ENCODE results near the gene FTO. TPM values are rescaled to one million over a fixed set of nuclear protein-coding genes. Genes with fewer than 3 reads are reported as not detected.

FTO gene
- total RNA-seq, 1 experiment from 2014 or later, result 78.3 TPM

GRCh38 chr16:53686710-53687109, 17.2 kb upstream of the FTO start:
- TF ChIP-seq CTCF (IDR thresholded peaks at IDR 0.05; ENCODE audit: insufficient read depth in 1 of 2, low read depth in 1 of 2, low read length in 1 of 2, severe bottlenecking in 1 of 2, unreplicated experiment in 1 of 2), result no peak
- no peaks in the 10 kb centered on the region for H3K4me1 ChIP-seq
- ChIA-PET CTCF (no interaction called here), POLR2A (no interaction called here)
- no peaks in the 10 kb centered on the region for H3K36me3 ChIP-seq (ENCODE audit: control insufficient read depth, insufficient read depth, low read length)
- H3K4me3 ChIP-seq (ENCODE audit: low read depth, low read length), result no peak overlapping the region
- no peak for DNase-seq
- H3K4me1 Mint-ChIP-seq (ENCODE audit: low read depth, unreplicated experiment), result no peaks in the 10 kb centered on the region
- no TSS peak for BruUV-seq (replicated peaks)
- H3K36me3 Mint-ChIP-seq (ENCODE audit: insufficient read depth, unreplicated experiment), result no peaks in the 10 kb centered on the region
- no peaks in the 10 kb centered on the region for H3K9me3 Mint-ChIP-seq (ENCODE audit: unreplicated experiment)
- H3K9me3 ChIP-seq, result no peaks in the 10 kb centered on the region
- H3K27me3 ChIP-seq (replicated peaks; ENCODE audit: control insufficient read depth, insufficient read depth, low read length), result no peaks in the 10 kb centered on the region
- H3K27ac Mint-ChIP-seq (ENCODE audit: unreplicated experiment), result no peak overlapping the region
- intact Hi-C loops (cut with micrococcal nuclease; ENCODE audit: unreplicated experiment), result no loop called here
- no peaks in the 10 kb centered on the region for H3K27me3 Mint-ChIP-seq (ENCODE audit: insufficient read depth, unreplicated experiment)
- H3K4me3 Mint-ChIP-seq (ENCODE audit: unreplicated experiment), result no peak overlapping the region

GRCh38 chr16:53689636-53690035, 14.3 kb upstream of the FTO start:
- Mint-ChIP-seq H3K4me1 (ENCODE audit: low read depth, unreplicated experiment) (no peaks in the 10 kb centered on the region), H3K36me3 (ENCODE audit: insufficient read depth, unreplicated experiment) (peaks cover 6% of the 10 kb centered on the region), H3K27ac (ENCODE audit: unreplicated experiment) (no peak overlapping the region), H3K9me3 (ENCODE audit: unreplicated experiment) (no peaks in the 10 kb centered on the region), H3K4me3 (ENCODE audit: unreplicated experiment) (no peak overlapping the region), H3K27me3 (ENCODE audit: insufficient read depth, unreplicated experiment) (no peaks in the 10 kb centered on the region)
- POLR2A ChIA-PET, result no interaction called here
- H3K4me3 ChIP-seq (ENCODE audit: low read depth, low read length), result no peak overlapping the region
- no peaks in the 10 kb centered on the region for H3K36me3 ChIP-seq (ENCODE audit: control insufficient read depth, insufficient read depth, low read length)
- intact Hi-C loops (cut with micrococcal nuclease; ENCODE audit: unreplicated experiment), result loop anchor here (5.0 to 10.0 kb wide), 2 partner anchors 53 to 595 kb away; partner anchors contain the start of gene IRX3
- peaks cover 3% of the 10 kb centered on the region; the same call in 1 of the 2 replicates for H3K4me1 ChIP-seq
- no peak for DNase-seq
- H3K27me3 ChIP-seq (replicated peaks; ENCODE audit: control insufficient read depth, insufficient read depth, low read length), result no peaks in the 10 kb centered on the region
- no peaks in the 10 kb centered on the region for H3K9me3 ChIP-seq
- TF ChIP-seq CTCF (IDR thresholded peaks at IDR 0.05; ENCODE audit: insufficient read depth in 1 of 2, low read depth in 1 of 2, low read length in 1 of 2, severe bottlenecking in 1 of 2, unreplicated experiment in 1 of 2), result no peak
- CTCF ChIA-PET, result no interaction called here
- no TSS peak for BruUV-seq (replicated peaks)

GRCh38 chr16:53690771-53691170, 13.2 kb upstream of the FTO start:
- H3K4me1 Mint-ChIP-seq (ENCODE audit: low read depth, unreplicated experiment), result no peaks in the 10 kb centered on the region
- no peak overlapping the region for H3K4me3 Mint-ChIP-seq (ENCODE audit: unreplicated experiment)
- H3K9me3 ChIP-seq, result no peaks in the 10 kb centered on the region
- TF ChIP-seq CTCF (IDR thresholded peaks at IDR 0.05; ENCODE audit: insufficient read depth in 1 of 2, low read depth in 1 of 2, low read length in 1 of 2, severe bottlenecking in 1 of 2, unreplicated experiment in 1 of 2), result no peak
- POLR2A ChIA-PET, result no interaction called here
- H3K4me1 ChIP-seq, result peaks cover 3% of the 10 kb centered on the region; the same call in 1 of the 2 replicates
- H3K27ac Mint-ChIP-seq (ENCODE audit: unreplicated experiment), result no peak overlapping the region
- intact Hi-C loops (cut with micrococcal nuclease; ENCODE audit: unreplicated experiment), result loop anchor here (5.0 to 10.0 kb wide), 2 partner anchors 52 to 594 kb away; partner anchors contain the start of gene IRX3
- H3K27me3 ChIP-seq (replicated peaks; ENCODE audit: control insufficient read depth, insufficient read depth, low read length), result no peaks in the 10 kb centered on the region
- no peak for DNase-seq
- H3K4me3 ChIP-seq (ENCODE audit: low read depth, low read length), result no peak overlapping the region
- CTCF ChIA-PET, result no interaction called here
- H3K36me3 ChIP-seq (ENCODE audit: control insufficient read depth, insufficient read depth, low read length), result no peaks in the 10 kb centered on the region
- no peaks in the 10 kb centered on the region for H3K27me3 Mint-ChIP-seq (ENCODE audit: insufficient read depth, unreplicated experiment)
- H3K36me3 Mint-ChIP-seq (ENCODE audit: insufficient read depth, unreplicated experiment), result peaks cover 12% of the 10 kb centered on the region
- no peaks in the 10 kb centered on the region for H3K9me3 Mint-ChIP-seq (ENCODE audit: unreplicated experiment)
- BruUV-seq (replicated peaks), result no TSS peak
